H1 (cell line): ENCODE data around the gene TENT4B. TPM values are rescaled to one million over a fixed set of nuclear protein-coding genes. Genes with fewer than 3 reads are reported as not detected.

Experiments used
- CTCF ChIA-PET: fragments of 300-600 bp; sonication (Branson Sonifier 250); formaldehyde crosslinking; loops from one replicate; lab custom pipeline; 2021; ENCODE audit not compliant: partially characterized antibody; lab: Charles Lee
- POLR2A ChIA-PET: fragments of 300-600 bp; sonication (Branson Sonifier 250); formaldehyde crosslinking; loops from one replicate; lab custom pipeline; 2021; ENCODE audit warnings: inconsistent platforms; ENCODE audit not compliant: partially characterized antibody; lab: Charles Lee
- DNase-seq, 2 experiments: peaks; one replicate each; pipeline versions ENCODE4 v3.0.0 to v3.0.0-alpha.2; 2010 to 2022; ENCODE audit warnings: low spot score in 2 of 2, low read depth in 1 of 2, mixed read lengths in 1 of 2
- FAIRE-seq: peaks from 2 replicates; lab custom pipeline; 2011; peaks lifted over from hg19 to GRCh38; lab: Jason Lieb, UNC
- H2AFZ ChIP-seq: 2 replicates; pipeline ENCODE4 v1.8.1; 2012; ENCODE audit warnings: low read length, inconsistent platforms
- H2AK5ac ChIP-seq: 2 replicates; pipeline ENCODE4 v1.6.1; 2013; ENCODE audit warnings: low read depth, low read length
- H2BK120ac ChIP-seq: replicated peaks from 2 replicates; pipeline ENCODE3; 2013; ENCODE audit warnings: low read depth, low read length, inconsistent platforms
- H2BK12ac ChIP-seq: 2 replicates; pipeline ENCODE4 v1.6.1; 2013; ENCODE audit warnings: low read depth, low read length
- H2BK15ac ChIP-seq: 2 replicates; pipeline ENCODE4 v1.6.1; 2013; ENCODE audit warnings: low read length
- H2BK20ac ChIP-seq: 2 replicates; pipeline ENCODE4 v1.6.1; 2013; ENCODE audit warnings: low read length
- H2BK5ac ChIP-seq: 2 replicates; pipeline ENCODE4 v1.6.1; 2013; ENCODE audit warnings: low read depth, low read length
- H3K14ac ChIP-seq: 2 replicates; pipeline ENCODE4 v1.6.1; 2013; ENCODE audit warnings: inconsistent platforms; ENCODE audit not compliant: insufficient read length
- H3K18ac ChIP-seq: 2 replicates; pipeline ENCODE4 v1.6.1; 2013; ENCODE audit warnings: low read length; ENCODE audit errors: extremely low read depth
- H3K23ac ChIP-seq: 2 replicates; pipeline ENCODE4 v1.6.1; 2013; ENCODE audit warnings: inconsistent platforms; ENCODE audit not compliant: insufficient read length
- H3K23me2 ChIP-seq: 2 replicates; pipeline ENCODE4 v1.6.1; 2013; ENCODE audit warnings: low read depth, low read length
- H3K27ac ChIP-seq: 2 replicates; pipeline ENCODE4 v1.6.1; 2011; ENCODE audit warnings: low read depth, low read length, inconsistent platforms
- H3K27me3 ChIP-seq, 4 experiments: replicated peaks in 1 of 4; 1 replicate in 1 of 4; 2 replicates in 3 of 4; pipeline versions ENCODE4 v1.6.1 to v1.8.1; 2011 to 2013; ENCODE audit warnings: low read length in 3 of 4, mild to moderate bottlenecking in 3 of 4, inconsistent platforms in 2 of 4, mixed read lengths in 2 of 4, moderate library complexity in 1 of 4; ENCODE audit not compliant: control insufficient read depth in 3 of 4, insufficient read depth in 3 of 4; ENCODE audit errors: extremely low read depth in 1 of 4
- H3K36me3 ChIP-seq, 4 experiments: 2 replicates each; pipeline versions ENCODE4 v1.6.1 to v1.8.1; 2011 to 2013; ENCODE audit warnings: mild to moderate bottlenecking in 4 of 4, low read length in 3 of 4, moderate library complexity in 2 of 4, control low read depth in 1 of 4, inconsistent platforms in 1 of 4; ENCODE audit not compliant: insufficient read depth in 4 of 4, control insufficient read depth in 2 of 4
- H3K4ac ChIP-seq: replicated peaks from 2 replicates; pipeline ENCODE3; 2013; ENCODE audit warnings: low read length, low read depth, mixed read lengths, inconsistent platforms; ENCODE audit not compliant: insufficient read length
- H3K4me1 ChIP-seq, 4 experiments: replicated peaks in 1 of 4; 1 replicate in 1 of 4; 2 replicates in 3 of 4; pipeline versions ENCODE4 v1.6.1 to v1.8.1; 2011 to 2013; ENCODE audit warnings: low read length in 3 of 4, inconsistent platforms in 2 of 4, mixed read lengths in 1 of 4; ENCODE audit not compliant: insufficient read depth in 4 of 4, control insufficient read depth in 3 of 4
- H3K4me2 ChIP-seq, 2 experiments: 2 replicates each; pipeline versions ENCODE4 v1.6.1 to v1.8.1; 2011 to 2013; ENCODE audit warnings: low read depth in 2 of 2, low read length in 2 of 2, control low read depth in 1 of 2, inconsistent platforms in 1 of 2, mild to moderate bottlenecking in 1 of 2; ENCODE audit not compliant: insufficient read depth in 1 of 2
- H3K4me3 ChIP-seq, 4 experiments: fragments of 200-600, 300-600 bp in 1 of 4; sonication (generic), shearing (Covaris generic), sonication (Bioruptor Twin) in 1 of 4; 2 replicates each; pipeline versions ENCODE4 v1.5.1 to v1.8.1; 2011 to 2016; ENCODE audit warnings: low read length in 4 of 4, low read depth in 3 of 4, control low read depth in 2 of 4, inconsistent platforms in 2 of 4, mild to moderate bottlenecking in 2 of 4, mixed read lengths in 1 of 4, moderate library complexity in 1 of 4; ENCODE audit not compliant: insufficient read depth in 2 of 4; ENCODE audit errors: extremely low read depth in 1 of 4
- H3K56ac ChIP-seq: replicated peaks from 2 replicates; pipeline ENCODE3; 2013; ENCODE audit warnings: low read depth, mild to moderate bottlenecking, mixed read lengths, low read length, inconsistent platforms; ENCODE audit not compliant: insufficient read length
- H3K79me1 ChIP-seq: 2 replicates; pipeline ENCODE4 v1.6.1; 2013; ENCODE audit warnings: low read depth, low read length, control low read depth
- H3K79me2 ChIP-seq, 2 experiments: 2 replicates each; pipeline versions ENCODE4 v1.6.1 to v1.8.1; 2012 to 2013; ENCODE audit warnings: low read length in 2 of 2, mild to moderate bottlenecking in 2 of 2, inconsistent platforms in 1 of 2; ENCODE audit not compliant: insufficient read depth in 2 of 2, control insufficient read depth in 1 of 2
- H3K9ac ChIP-seq, 4 experiments: replicated peaks in 1 of 4; 1 replicate in 1 of 4; 2 replicates in 3 of 4; pipeline versions ENCODE4 v1.6.1 to v1.8.1; 2011 to 2013; ENCODE audit warnings: low read depth in 3 of 4, low read length in 3 of 4, control low read depth in 2 of 4, mild to moderate bottlenecking in 2 of 4, moderate library complexity in 2 of 4, inconsistent platforms in 1 of 4; ENCODE audit errors: extremely low read depth in 1 of 4
- H3K9me3 ChIP-seq, 2 experiments: 2 replicates each; pipeline versions ENCODE4 v1.6.1 to v1.8.1; 2012 to 2013; ENCODE audit warnings: mild to moderate bottlenecking in 2 of 2, moderate library complexity in 2 of 2, control low read depth in 1 of 2, inconsistent platforms in 1 of 2, low read depth in 1 of 2, low read length in 1 of 2, mixed read lengths in 1 of 2; ENCODE audit not compliant: insufficient read depth in 2 of 2
- H4K20me1 ChIP-seq, 2 experiments: replicated peaks in 1 of 2; 2 replicates each; pipeline versions ENCODE3 to v1.8.1; 2011 to 2013; ENCODE audit warnings: inconsistent platforms in 2 of 2, low read length in 2 of 2, mild to moderate bottlenecking in 1 of 2; ENCODE audit not compliant: insufficient read depth in 2 of 2, control insufficient read depth in 1 of 2
- H4K5ac ChIP-seq: 2 replicates; pipeline ENCODE4 v1.6.1; 2013; ENCODE audit warnings: low read length, low read depth, mixed read lengths, inconsistent platforms; ENCODE audit not compliant: insufficient read length
- H4K8ac ChIP-seq: 2 replicates; pipeline ENCODE4 v1.8.0; 2013; ENCODE audit warnings: mild to moderate bottlenecking, moderate library complexity, low read length, inconsistent platforms; ENCODE audit not compliant: insufficient read depth; ENCODE audit errors: extremely low read depth
- H4K91ac ChIP-seq: replicated peaks from 2 replicates; pipeline ENCODE3; 2013; ENCODE audit warnings: low read length, mixed read lengths, inconsistent platforms; ENCODE audit not compliant: insufficient read length
- CBX5 ChIP-seq: fragments of 300-800, 300-1000 bp; sonication (generic); IDR thresholded peaks from 2 replicates; pipeline ENCODE4 v1.7.1; 2016; ENCODE audit warnings: antibody characterized with exemption, low read length, low read depth
- EP300 ChIP-seq, 2 experiments: IDR thresholded peaks; 1 replicate in 1 of 2; 2 replicates in 1 of 2; pipeline ENCODE4 v1.6.1; 2011 to 2012; ENCODE audit warnings: low read depth in 2 of 2, low read length in 2 of 2, mild to moderate bottlenecking in 2 of 2, borderline replicate concordance in 1 of 2, inconsistent platforms in 1 of 2, moderate library complexity in 1 of 2
- FOSL1 ChIP-seq: IDR thresholded peaks from 2 replicates; pipeline ENCODE4 v1.6.1; 2011; ENCODE audit warnings: mild to moderate bottlenecking, low read depth, low read length, moderate library complexity; ENCODE audit not compliant: insufficient read depth
- PHF8 ChIP-seq: fragments of 200-600 bp; sonication (generic); conservative IDR thresholded peaks from 2 replicates; pipeline ENCODE4 v1.7.1; 2012; ENCODE audit warnings: low read depth, mild to moderate bottlenecking, inconsistent platforms, low read length, moderate library complexity
- RBBP5 ChIP-seq: IDR thresholded peaks from 2 replicates; pipeline ENCODE4 v1.7.1; 2012; ENCODE audit warnings: low read depth, mild to moderate bottlenecking, inconsistent platforms, low read length, moderate library complexity, borderline replicate concordance
- RXRA ChIP-seq: IDR thresholded peaks from 2 replicates; pipeline ENCODE4 v1.6.1; 2011; ENCODE audit warnings: low read depth, mild to moderate bottlenecking, low read length, moderate library complexity; ENCODE audit not compliant: insufficient read depth
- SIRT6 ChIP-seq: IDR thresholded peaks from one replicate; pipeline ENCODE4 v1.7.1; 2012; ENCODE audit warnings: low read length, inconsistent platforms
- TEAD4 ChIP-seq: IDR thresholded peaks from 2 replicates; pipeline ENCODE4 v1.6.1; 2012; ENCODE audit warnings: low read depth, low read length, inconsistent platforms, mixed read lengths
- WGBS, 2 experiments: shearing (Covaris generic) in 1 of 2; methylation state at CpG; one replicate each; pipeline versions ENCODE4 v1.1.6 to v1.1.7; 2013 to 2015; ENCODE audit warnings: low lambda C conversion rate in 2 of 2, mixed read lengths in 2 of 2, inconsistent platforms in 1 of 2, low coverage in 1 of 2, missing lambda C conversion rate in 1 of 2; ENCODE audit not compliant: insufficient replicate concordance in 2 of 2, insufficient coverage in 1 of 2, insufficient read length in 1 of 2; ENCODE audit errors: extremely low coverage in 1 of 2, missing lambda C conversion rate in 1 of 2; 5-methylcytosine and 5-hydroxymethylcytosine counted together
- polyA plus RNA-seq, 7 experiments: library from polyadenylated mRNA; depleted of rRNA in 3 of 7; stranded (reverse) in 5 of 7; unstranded in 2 of 7; fragments of >200 nt in 5 of 7; fragments of 200-250 nt in 2 of 7; gene quantifications; 1 replicate in 5 of 7; 2 replicates in 1 of 7; 4 replicates in 1 of 7; pipeline versions ENCODE4 v1.2.1 to v1.2.3, GENCODE V29; 2011 to 2013; ENCODE audit warnings: missing spikeins in 2 of 7, mixed read lengths in 2 of 7
- total RNA-seq: library from RNA; stranded (reverse); fragmentation: NEBNext Ultra II Directional; extraction: Animal tissue kit (Norgen Biotek cat#: 25700); gene quantifications from 2 replicates; pipeline ENCODE4 v1.2.1, GENCODE V29; 2021

TENT4B gene
- total and polyA plus RNA-seq, 2 of the 8 experiments (the other 6 are each of a cell fraction or from before 2014, with no cell fraction given), result 4.2 to 15.7 TPM

- DNase-seq (no peak), FAIRE-seq (no peak)
- no peak overlapping the region for H3K9ac ChIP-seq
- H3K23me2 ChIP-seq, result no peaks in the 10 kb centered on the region
- H4K8ac ChIP-seq, result no peak overlapping the region
- H3K4me3 ChIP-seq, result no peak overlapping the region
- H3K36me3 ChIP-seq, result peaks cover 0 to 20% (median 11%) of the 10 kb centered on the region in 4 experiments; a peak in 7 of 8 replicates
- H4K91ac ChIP-seq, result no peak overlapping the region
- H3K14ac ChIP-seq, result no peak overlapping the region
- H2BK5ac ChIP-seq, result no peak overlapping the region
- H3K56ac ChIP-seq, result no peak overlapping the region
- no peaks in the 10 kb centered on the region; the same call in 1 of the 2 replicates for H3K79me1 ChIP-seq
- no peaks in the 10 kb centered on the region for H4K20me1 ChIP-seq
- no peak overlapping the region for H3K4ac ChIP-seq
- H2BK12ac ChIP-seq, result no peak overlapping the region
- CTCF ChIA-PET, result interaction anchor here (1.1 kb wide), 1 partner anchor 144 kb away, joined by 3 read pairs; no protein-coding TSS in a partner anchor
- H3K23ac ChIP-seq, result no peak overlapping the region
- H2BK20ac ChIP-seq, result no peak overlapping the region
- H4K5ac ChIP-seq, result no peak overlapping the region
- H2BK120ac ChIP-seq, result no peak overlapping the region
- H3K27me3 ChIP-seq, result no peaks in the 10 kb centered on the region
- POLR2A ChIA-PET, result no interaction called here
- H3K27ac ChIP-seq, result no peak overlapping the region
- no peaks in the 10 kb centered on the region for H3K9me3 ChIP-seq
- no peak overlapping the region for H3K18ac ChIP-seq
- 0 out of 4 replicates have a peak, but pooled peaks cover 0 to 2% of the 10 kb centered on the region in 2 experiments for H3K79me2 ChIP-seq
- no peak overlapping the region for H2AK5ac ChIP-seq
- no peak overlapping the region for H3K4me2 ChIP-seq
- no peaks in the 10 kb centered on the region for H3K4me1 ChIP-seq
- H2BK15ac ChIP-seq, result no peak overlapping the region
- WGBS, 2 experiments, result 93% methylated on average over 6 of the region's 6 CpGs; no CpG with 5 or more reads in 1 of the 2 experiments
- no peak overlapping the region for H2AFZ ChIP-seq
- TF ChIP-seq SIRT6, result no peak
- TF ChIP-seq EP300 (IDR thresholded peaks at IDR 0.05; ENCODE audit: borderline replicate concordance in 1 of 2, low read depth in 2 of 2, low read length in 2 of 2), result no peak
- TF ChIP-seq CBX5, result no peak
- TF ChIP-seq RXRA, result no peak
- no peak for TF ChIP-seq TEAD4
- no peak for TF ChIP-seq FOSL1
- TF ChIP-seq PHF8, result no peak
- no peak for TF ChIP-seq RBBP5
These were observed 63.1 kb downstream of the TENT4B start for GRCh38 chr16:50216231-50216630.
